Measurements from ENCODE around the gene RASAL2. TPM values are rescaled to one million over a fixed set of nuclear protein-coding genes. Genes with fewer than 3 reads are reported as not detected.

The RASAL2 gene
- total and polyA plus RNA-seq, 2 donors (not counting 1 experiment from before 2014, with no cell fraction given), result 0.12 TPM; not detected in 1

- DNase-seq (no peak), ATAC-seq (ENCODE audit: low read depth) (no peak)
- WGBS (ENCODE audit: insufficient coverage), result 98% methylated on average over 10 of the region's 11 CpGs
- Mint-ChIP-seq H3K27ac (no peak overlapping the region), H3K4me1 (no peaks in the 10 kb centered on the region), H3K27me3 (no peaks in the 10 kb centered on the region), H3K9me3 (ENCODE audit: insufficient read depth) (no peaks in the 10 kb centered on the region), H3K4me3 (no peak overlapping the region)
- no peaks in the 10 kb centered on the region for H3K4me1 ChIP-seq (ENCODE audit: control insufficient read depth in 2 of 2, insufficient read depth in 2 of 2, low read length in 2 of 2)
- H3K27me3 ChIP-seq (replicated peaks in 1 of 4; ENCODE audit: control extremely low read depth in 1 of 4, control insufficient read depth in 3 of 4, insufficient read depth in 4 of 4, low read length in 3 of 4), result no peaks in the 10 kb centered on the region
- H3K4me3 ChIP-seq (ENCODE audit: control extremely low read depth in 1 of 5, extremely low read depth in 1 of 5, insufficient read depth in 1 of 5, low read depth in 2 of 5, low read length in 4 of 5), result no peak overlapping the region
- POLR2A ChIA-PET, result no interaction called here
- no peak overlapping the region for H3K27ac ChIP-seq (ENCODE audit: low read length in 2 of 2)
- no peak overlapping the region for H2AFZ ChIP-seq (ENCODE audit: insufficient read depth, low read depth, low read length, poor library complexity, severe bottlenecking)
- H3K36me3 ChIP-seq (replicated peaks in 1 of 2; ENCODE audit: control extremely low read depth in 1 of 2, control insufficient read depth in 1 of 2, extremely low read depth in 1 of 2, insufficient read depth in 2 of 2, low read length in 1 of 2), result no peaks in the 10 kb centered on the region
- no peak overlapping the region for H3K9ac ChIP-seq (ENCODE audit: low read length)
- intact Hi-C loops (cut with micrococcal nuclease), result no loop called here
- CTCF ChIA-PET, result interaction anchor here (0.7 kb wide), 1 partner anchor 482 kb away, joined by 3 read pairs; no protein-coding TSS in a partner anchor
- no peaks in the 10 kb centered on the region for H3K79me2 ChIP-seq (ENCODE audit: control insufficient read depth, insufficient read depth, low read length)
- H4K20me1 ChIP-seq (ENCODE audit: control insufficient read depth, insufficient read depth, low read length, poor library complexity, severe bottlenecking), result no peaks in the 10 kb centered on the region
- H3K9me3 ChIP-seq (ENCODE audit: control extremely low read depth in 1 of 3, control insufficient read depth in 2 of 3, insufficient read depth in 1 of 3, low read length in 2 of 3), result peaks cover 0 to 4% (median 0%) of the 10 kb centered on the region in 3 donors
- no peak overlapping the region for H3K4me2 ChIP-seq (replicated peaks; ENCODE audit: low read depth, low read length, poor library complexity, severe bottlenecking)
- TF ChIP-seq, protein P1, sequence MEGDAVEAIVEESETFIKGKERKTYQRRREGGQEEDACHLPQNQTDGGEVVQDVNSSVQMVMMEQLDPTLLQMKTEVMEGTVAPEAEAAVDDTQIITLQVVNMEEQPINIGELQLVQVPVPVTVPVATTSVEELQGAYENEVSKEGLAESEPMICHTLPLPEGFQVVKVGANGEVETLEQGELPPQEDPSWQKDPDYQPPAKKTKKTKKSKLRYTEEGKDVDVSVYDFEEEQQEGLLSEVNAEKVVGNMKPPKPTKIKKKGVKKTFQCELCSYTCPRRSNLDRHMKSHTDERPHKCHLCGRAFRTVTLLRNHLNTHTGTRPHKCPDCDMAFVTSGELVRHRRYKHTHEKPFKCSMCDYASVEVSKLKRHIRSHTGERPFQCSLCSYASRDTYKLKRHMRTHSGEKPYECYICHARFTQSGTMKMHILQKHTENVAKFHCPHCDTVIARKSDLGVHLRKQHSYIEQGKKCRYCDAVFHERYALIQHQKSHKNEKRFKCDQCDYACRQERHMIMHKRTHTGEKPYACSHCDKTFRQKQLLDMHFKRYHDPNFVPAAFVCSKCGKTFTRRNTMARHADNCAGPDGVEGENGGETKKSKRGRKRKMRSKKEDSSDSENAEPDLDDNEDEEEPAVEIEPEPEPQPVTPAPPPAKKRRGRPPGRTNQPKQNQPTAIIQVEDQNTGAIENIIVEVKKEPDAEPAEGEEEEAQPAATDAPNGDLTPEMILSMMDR (IDR thresholded peaks at IDR 0.05), result no peak
- TF ChIP-seq EZH2 (IDR thresholded peaks at IDR 0.05; ENCODE audit: borderline replicate concordance, insufficient read depth, low read depth, low read length, poor library complexity, severe bottlenecking), result no peak
Measured at GRCh38 chr1:178520803-178521202, 426.9 kb downstream of the RASAL2 start.

DNA sequence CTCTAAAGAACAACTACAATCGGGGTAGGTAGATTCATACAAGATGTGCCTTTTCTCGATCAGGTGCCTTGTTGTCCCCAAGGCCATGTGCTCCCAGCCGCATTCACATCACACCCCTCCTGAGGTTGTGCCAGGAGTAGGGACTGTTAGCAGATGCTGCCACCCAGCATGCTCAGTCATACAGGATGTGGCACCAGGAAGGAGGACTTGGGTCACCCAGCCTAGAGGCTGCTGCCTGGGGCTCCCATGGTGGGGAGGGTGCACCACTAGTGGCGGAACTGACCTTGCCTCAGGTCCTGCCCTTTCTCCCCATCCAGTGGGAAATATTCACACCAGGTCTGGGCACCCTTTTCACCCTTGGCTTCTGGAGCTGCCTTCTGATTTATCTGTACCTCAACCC is 427.3 kb downstream of the RASAL2 start:
- Histone ChIP-seq H3K4me2 (replicated peaks; ENCODE audit: low read depth, low read length, poor library complexity, severe bottlenecking) (no peak overlapping the region), H3K36me3 (replicated peaks in 1 of 2; ENCODE audit: control extremely low read depth in 1 of 2, control insufficient read depth in 1 of 2, extremely low read depth in 1 of 2, insufficient read depth in 2 of 2, low read length in 1 of 2) (no peaks in the 10 kb centered on the region), H3K9me3 (ENCODE audit: control extremely low read depth in 1 of 3, control insufficient read depth in 2 of 3, insufficient read depth in 1 of 3, low read length in 2 of 3) (peaks cover 0 to 4% (median 0%) of the 10 kb centered on the region in 3 donors), H3K27ac (ENCODE audit: low read length in 2 of 2) (no peak overlapping the region), H3K27me3 (replicated peaks in 1 of 4; ENCODE audit: control extremely low read depth in 1 of 4, control insufficient read depth in 3 of 4, insufficient read depth in 4 of 4, low read length in 3 of 4) (no peaks in the 10 kb centered on the region), H3K79me2 (ENCODE audit: control insufficient read depth, insufficient read depth, low read length) (no peaks in the 10 kb centered on the region), H3K9ac (ENCODE audit: low read length) (no peak overlapping the region), H3K4me1 (ENCODE audit: control insufficient read depth in 2 of 2, insufficient read depth in 2 of 2, low read length in 2 of 2) (no peaks in the 10 kb centered on the region), H2AFZ (ENCODE audit: insufficient read depth, low read depth, low read length, poor library complexity, severe bottlenecking) (no peak overlapping the region), H3K4me3 (ENCODE audit: control extremely low read depth in 1 of 5, extremely low read depth in 1 of 5, insufficient read depth in 1 of 5, low read depth in 2 of 5, low read length in 4 of 5) (no peak overlapping the region), H4K20me1 (ENCODE audit: control insufficient read depth, insufficient read depth, low read length, poor library complexity, severe bottlenecking) (no peaks in the 10 kb centered on the region)
- H3K27ac Mint-ChIP-seq, result no peak overlapping the region
- intact Hi-C loops (cut with micrococcal nuclease), result no loop called here
- ChIA-PET POLR2A (no interaction called here), CTCF (interaction anchor here (1.5 kb wide), 1 partner anchor 481 kb away, joined by 5 read pairs; no protein-coding TSS in a partner anchor)
- DNase-seq (no peak), ATAC-seq (ENCODE audit: low read depth) (no peak)
- no peaks in the 10 kb centered on the region for H3K9me3 Mint-ChIP-seq (ENCODE audit: insufficient read depth)
- H3K27me3 Mint-ChIP-seq, result no peaks in the 10 kb centered on the region
- H3K4me1 Mint-ChIP-seq, result no peaks in the 10 kb centered on the region
- TF ChIP-seq, protein P1 (IDR thresholded peaks at IDR 0.05), result no peak
- TF ChIP-seq EZH2 (IDR thresholded peaks at IDR 0.05; ENCODE audit: borderline replicate concordance, insufficient read depth, low read depth, low read length, poor library complexity, severe bottlenecking), result no peak
- 80% methylated on average over 1 of the region's 4 CpGs for WGBS (ENCODE audit: insufficient coverage)
- H3K4me3 Mint-ChIP-seq, result no peak overlapping the region
